Neuronal stem cell (in vitro differentiated cells): ENCODE data around the gene SULT1E1.

ENCODE experiments used
- DNase-seq: peaks from one replicate; pipeline ENCODE4 v3.0.0-alpha.2; 2013; ENCODE audit warnings: low spot score
- H2AFZ ChIP-seq: one replicate; pipeline ENCODE4 v1.6.1; 2013; ENCODE audit warnings: mild to moderate bottlenecking, low read length, inconsistent platforms
- H2AK5ac ChIP-seq: 2 replicates; pipeline ENCODE4 v1.6.1; 2013; ENCODE audit warnings: low read depth, mild to moderate bottlenecking, inconsistent platforms, low read length, moderate library complexity, mixed read lengths
- H2BK120ac ChIP-seq: 2 replicates; pipeline ENCODE4 v1.6.1; 2013; ENCODE audit warnings: low read depth, mild to moderate bottlenecking, inconsistent platforms, low read length, moderate library complexity, mixed read lengths
- H2BK12ac ChIP-seq: one replicate; pipeline ENCODE4 v1.6.1; 2013; ENCODE audit warnings: low read length, inconsistent platforms
- H2BK15ac ChIP-seq: 2 replicates; pipeline ENCODE4 v1.6.1; 2013; ENCODE audit warnings: mild to moderate bottlenecking, low read length, inconsistent platforms, mixed read lengths
- H2BK5ac ChIP-seq: one replicate; pipeline ENCODE4 v1.6.1; 2013; ENCODE audit warnings: inconsistent platforms, mild to moderate bottlenecking, low read length, moderate library complexity
- H3K14ac ChIP-seq: one replicate; pipeline ENCODE4 v1.6.1; 2013; ENCODE audit warnings: low read length, inconsistent platforms
- H3K18ac ChIP-seq: 2 replicates; pipeline ENCODE4 v1.6.1; 2013; ENCODE audit warnings: low read length, inconsistent platforms
- H3K23ac ChIP-seq: 2 replicates; pipeline ENCODE4 v1.6.1; 2013; ENCODE audit warnings: low read depth, mild to moderate bottlenecking, mixed read lengths, low read length, inconsistent platforms; ENCODE audit not compliant: poor library complexity
- H3K27ac ChIP-seq: replicated peaks from 3 replicates; pipeline ENCODE4 v1.5.1; 2013; ENCODE audit warnings: low read length, inconsistent platforms
- H3K27me3 ChIP-seq, 3 experiments: 2 replicates each; pipeline ENCODE4 v1.6.1; 2013; ENCODE audit warnings: low read length in 3 of 3, mild to moderate bottlenecking in 2 of 3, inconsistent platforms in 1 of 3, low read depth in 1 of 3, mixed read lengths in 1 of 3, moderate library complexity in 1 of 3; ENCODE audit not compliant: control insufficient read depth in 3 of 3, insufficient read depth in 3 of 3
- H3K36me3 ChIP-seq, 2 donors: replicated peaks in 1 of 2; 2 replicates each; pipeline ENCODE4 v1.6.1; 2013; ENCODE audit warnings: low read length in 2 of 2; ENCODE audit not compliant: control insufficient read depth in 2 of 2, insufficient read depth in 2 of 2
- H3K4ac ChIP-seq: 2 replicates; pipeline ENCODE4 v1.6.1; 2013; ENCODE audit warnings: inconsistent platforms, mild to moderate bottlenecking, low read length, moderate library complexity
- H3K4me1 ChIP-seq, 2 donors: 1 replicate in 1 of 2; 2 replicates in 1 of 2; pipeline ENCODE4 v1.6.1; 2013; ENCODE audit warnings: low read length in 2 of 2, low read depth in 1 of 2; ENCODE audit not compliant: control insufficient read depth in 2 of 2, insufficient read depth in 1 of 2
- H3K4me2 ChIP-seq: one replicate; pipeline ENCODE4 v1.6.1; 2013; ENCODE audit warnings: mild to moderate bottlenecking, low read length, inconsistent platforms; ENCODE audit not compliant: insufficient read depth, poor library complexity, severe bottlenecking
- H3K4me3 ChIP-seq, 2 donors: 2 replicates each; pipeline ENCODE4 v1.5.1; 2013; ENCODE audit warnings: low read length in 2 of 2, mild to moderate bottlenecking in 2 of 2, inconsistent platforms in 1 of 2, moderate library complexity in 1 of 2
- H3K79me1 ChIP-seq: one replicate; pipeline ENCODE4 v1.6.1; 2013; ENCODE audit warnings: low read depth, mild to moderate bottlenecking, inconsistent platforms, low read length, moderate library complexity
- H3K9ac ChIP-seq: one replicate; pipeline ENCODE4 v1.6.1; 2013; ENCODE audit warnings: mild to moderate bottlenecking, low read depth, low read length, inconsistent platforms; ENCODE audit not compliant: poor library complexity
- H3K9me3 ChIP-seq, 2 donors: replicated peaks in 1 of 2; 2 replicates each; pipeline versions ENCODE3 to v1.6.1; 2013; ENCODE audit warnings: low read length in 2 of 2, mild to moderate bottlenecking in 2 of 2, inconsistent platforms in 1 of 2, low read depth in 1 of 2, mixed read lengths in 1 of 2, moderate library complexity in 1 of 2; ENCODE audit not compliant: control insufficient read depth in 2 of 2, insufficient read depth in 1 of 2
- H4K8ac ChIP-seq: one replicate; pipeline ENCODE4 v1.6.1; 2013; ENCODE audit warnings: low read depth, mild to moderate bottlenecking, inconsistent platforms, low read length, moderate library complexity
- H4K91ac ChIP-seq: one replicate; pipeline ENCODE4 v1.6.1; 2013; ENCODE audit warnings: low read length, low read depth, mild to moderate bottlenecking, inconsistent platforms; ENCODE audit not compliant: poor library complexity
- WGBS, 2 donors: extraction: QIAGEN DNeasy Blood & Tissue Kit; methylation state at CpG; one replicate each; pipeline ENCODE4 v1.1.7; 2013; ENCODE audit warnings: missing lambda C conversion rate in 2 of 2, mixed read lengths in 1 of 2; ENCODE audit not compliant: insufficient read length in 2 of 2, insufficient replicate concordance in 1 of 2; ENCODE audit errors: extremely low coverage in 2 of 2; 5-methylcytosine and 5-hydroxymethylcytosine counted together

The SULT1E1 gene

GRCh38 chr4:69894721-69895120 lies 34.8 kb upstream of the SULT1E1 start:
- H3K36me3 ChIP-seq: no peaks in the 10 kb centered on the region
- no peak overlapping the region for H3K18ac ChIP-seq
- no peak overlapping the region for H2BK12ac ChIP-seq
- H3K9me3 ChIP-seq: no peaks in the 10 kb centered on the region
- no peak overlapping the region for H2BK120ac ChIP-seq
- no peak overlapping the region for H2AFZ ChIP-seq
- no peak overlapping the region for H3K23ac ChIP-seq
- H2AK5ac ChIP-seq: no peak overlapping the region
- no peak for DNase-seq
- H3K27me3 ChIP-seq: no peaks in the 10 kb centered on the region
- no peak overlapping the region for H4K8ac ChIP-seq
- no peak overlapping the region for H2BK15ac ChIP-seq
- H4K91ac ChIP-seq: no peak overlapping the region
- no peaks in the 10 kb centered on the region for H3K4me1 ChIP-seq
- H3K4me2 ChIP-seq: no peak overlapping the region
- no peak overlapping the region for H3K4ac ChIP-seq
- H3K27ac ChIP-seq: no peak overlapping the region
- no peak overlapping the region for H3K14ac ChIP-seq
- no peak overlapping the region for H3K9ac ChIP-seq
- no peak overlapping the region for H2BK5ac ChIP-seq
- no peaks in the 10 kb centered on the region for H3K79me1 ChIP-seq
- H3K4me3 ChIP-seq: no peak overlapping the region
- no CpG with 5 or more reads among the region's 3 CpGs for WGBS, 2 donors

- no peaks in the 10 kb centered on the region for H3K9me3 ChIP-seq
- no peaks in the 10 kb centered on the region for H3K79me1 ChIP-seq
- no peak for DNase-seq
- H3K14ac ChIP-seq: no peak overlapping the region
- no peak overlapping the region for H3K4me3 ChIP-seq
- no peaks in the 10 kb centered on the region for H3K4me1 ChIP-seq
- no peak overlapping the region for H3K27ac ChIP-seq
- no peak overlapping the region for H2AFZ ChIP-seq
- no peaks in the 10 kb centered on the region for H3K36me3 ChIP-seq
- H4K8ac ChIP-seq: no peak overlapping the region
- no peak overlapping the region for H3K4ac ChIP-seq
- H2BK12ac ChIP-seq: no peak overlapping the region
- H2AK5ac ChIP-seq: no peak overlapping the region
- no peak overlapping the region for H3K9ac ChIP-seq
- H3K27me3 ChIP-seq: no peaks in the 10 kb centered on the region
- no peak overlapping the region for H2BK15ac ChIP-seq
- no peak overlapping the region for H3K23ac ChIP-seq
- no peak overlapping the region for H2BK120ac ChIP-seq
- H4K91ac ChIP-seq: no peak overlapping the region
- WGBS, 2 donors: no CpG with 5 or more reads among the region's 5 CpGs
- H3K18ac ChIP-seq: no peak overlapping the region
- no peak overlapping the region for H3K4me2 ChIP-seq
- H2BK5ac ChIP-seq: no peak overlapping the region
Measured at GRCh38 chr4:69894186-69894585, 34.2 kb upstream of the SULT1E1 start.

- H3K4me1 ChIP-seq: no peaks in the 10 kb centered on the region
- no peak overlapping the region for H3K14ac ChIP-seq
- no peak overlapping the region for H3K23ac ChIP-seq
- no peak overlapping the region for H3K27ac ChIP-seq
- H4K91ac ChIP-seq: no peak overlapping the region
- no peak overlapping the region for H2BK120ac ChIP-seq
- no peak for DNase-seq
- H2BK5ac ChIP-seq: no peak overlapping the region
- no peak overlapping the region for H2BK12ac ChIP-seq
- no peak overlapping the region for H3K4me2 ChIP-seq
- no peak overlapping the region for H3K4ac ChIP-seq
- H4K8ac ChIP-seq: no peak overlapping the region
- no peak overlapping the region for H2AFZ ChIP-seq
- H3K4me3 ChIP-seq: no peak overlapping the region
- no peaks in the 10 kb centered on the region for H3K27me3 ChIP-seq
- no peaks in the 10 kb centered on the region for H3K79me1 ChIP-seq
- H2AK5ac ChIP-seq: no peak overlapping the region
- no peak overlapping the region for H3K18ac ChIP-seq
- H3K9ac ChIP-seq: no peak overlapping the region
- no peaks in the 10 kb centered on the region for H3K36me3 ChIP-seq
- H3K9me3 ChIP-seq: peaks cover 0 to 1% of the 10 kb centered on the region in 2 donors
- H2BK15ac ChIP-seq: no peak overlapping the region
Measured at GRCh38 chr4:69888336-69888735, 28.4 kb upstream of the SULT1E1 start.

GRCh38 chr4:69882150-69882549 lies 22.2 kb upstream of the SULT1E1 start:
- Histone ChIP-seq H3K27me3 (no peaks in the 10 kb centered on the region), H2BK120ac (no peak overlapping the region), H3K79me1 (no peaks in the 10 kb centered on the region), H3K9ac (no peak overlapping the region), H2BK15ac (no peak overlapping the region), H3K4me1 (no peaks in the 10 kb centered on the region), H2BK5ac (no peak overlapping the region), H3K23ac (no peak overlapping the region), H3K27ac (no peak overlapping the region), H2AFZ (no peak overlapping the region), H2BK12ac (no peak overlapping the region), H4K8ac (no peak overlapping the region), H3K4me3 (no peak overlapping the region), H3K18ac (no peak overlapping the region), H3K9me3 (peaks cover 0 to 3% of the 10 kb centered on the region in 2 donors), H3K4ac (no peak overlapping the region), H4K91ac (no peak overlapping the region), H2AK5ac (no peak overlapping the region), H3K36me3 (no peaks in the 10 kb centered on the region), H3K4me2 (no peak overlapping the region), H3K14ac (no peak overlapping the region)
- DNase-seq: no peak
